Fibroblast of mammary gland (primary cell): ENCODE measurements around the gene XKR7.

ENCODE experiments used
- DNase-seq: peaks from one replicate; pipeline ENCODE4 v3.0.0-alpha.2; 2010; ENCODE audit warnings: low read depth
- H3K4me3 ChIP-seq: 2 replicates; pipeline ENCODE4 v1.5.1; 2011; ENCODE audit warnings: low read depth, mild to moderate bottlenecking, low read length, moderate library complexity; ENCODE audit not compliant: control insufficient read depth
- CTCF ChIP-seq: conservative IDR thresholded peaks from 2 replicates; pipeline ENCODE4 v1.5.1; 2011; ENCODE audit warnings: low read depth, low read length, inconsistent platforms; ENCODE audit not compliant: control insufficient read depth, insufficient read depth

XKR7 gene

GRCh38 chr20:31951530-31952453 lies 16.2 kb upstream of the XKR7 start, which contains the start of gene PDRG1:
Gene PDRG1, minus strand, starts transcription at chr20:31952046. Its CDS starts 85 bp downstream, at chr20:31951961.
- DNase-seq: peak; percentile 91
- peak within 1 kb of the TSS; percentile 86 for H3K4me3 ChIP-seq
- TF ChIP-seq CTCF: peak; percentile 75

GRCh38 chr20:31953556-31954148 lies 14.3 kb upstream of the XKR7 start:
- H3K4me3 ChIP-seq: no peak overlapping the region
- TF ChIP-seq CTCF: no peak
- no peak for DNase-seq

- TF ChIP-seq CTCF: no peak
- no peak for DNase-seq
- H3K4me3 ChIP-seq: no peak overlapping the region
These were observed 13.5 kb upstream of the XKR7 start for GRCh38 chr20:31954500-31954899.

DNA sequence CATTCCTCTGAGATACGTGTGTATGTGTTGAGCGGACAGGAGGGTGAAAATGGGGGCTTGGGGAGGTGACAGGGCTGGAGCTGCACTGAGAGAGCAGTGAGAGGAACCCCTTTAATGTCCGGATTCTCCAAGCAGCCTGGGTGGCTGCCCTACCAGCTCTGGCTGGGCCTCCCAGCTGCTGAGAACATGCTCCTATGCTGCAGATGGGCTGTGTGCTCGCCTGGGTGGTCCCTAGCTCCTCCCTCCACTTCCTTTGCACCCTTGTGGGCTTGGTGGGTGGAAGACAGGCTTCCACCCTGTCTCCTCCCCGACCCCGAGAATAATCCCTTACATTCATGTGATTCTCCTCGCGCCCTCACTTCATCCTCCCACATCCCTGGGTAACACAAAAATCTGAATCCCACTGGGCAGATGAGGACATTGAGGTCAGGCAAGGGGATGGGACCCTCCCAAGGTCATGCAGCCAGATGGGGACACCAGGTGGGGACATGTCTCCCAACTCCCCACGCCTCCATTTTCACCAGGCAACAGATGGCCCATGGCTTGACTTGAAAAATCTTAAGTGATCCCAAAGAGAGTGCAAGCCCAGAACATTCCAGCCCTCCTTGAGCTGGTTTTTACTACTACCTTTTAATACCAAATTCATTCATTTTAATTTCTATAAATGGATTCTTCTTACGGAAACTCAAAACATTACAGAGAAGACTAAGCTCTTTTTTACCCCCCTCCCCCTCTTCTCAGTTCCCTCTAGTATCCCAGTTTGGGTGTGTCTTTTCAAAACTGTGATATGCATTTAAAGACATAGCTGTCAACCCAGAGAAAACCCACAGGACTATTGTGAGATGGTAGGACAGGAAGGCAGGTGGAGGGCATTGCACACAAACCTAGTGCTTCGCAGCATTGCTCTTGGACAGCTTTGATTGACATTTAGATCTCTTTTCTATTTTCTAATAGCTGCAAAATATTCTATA lies 11.1 kb upstream of the XKR7 start:
- no peak for TF ChIP-seq CTCF
- H3K4me3 ChIP-seq: no peak overlapping the region
- no peak for DNase-seq

DNA sequence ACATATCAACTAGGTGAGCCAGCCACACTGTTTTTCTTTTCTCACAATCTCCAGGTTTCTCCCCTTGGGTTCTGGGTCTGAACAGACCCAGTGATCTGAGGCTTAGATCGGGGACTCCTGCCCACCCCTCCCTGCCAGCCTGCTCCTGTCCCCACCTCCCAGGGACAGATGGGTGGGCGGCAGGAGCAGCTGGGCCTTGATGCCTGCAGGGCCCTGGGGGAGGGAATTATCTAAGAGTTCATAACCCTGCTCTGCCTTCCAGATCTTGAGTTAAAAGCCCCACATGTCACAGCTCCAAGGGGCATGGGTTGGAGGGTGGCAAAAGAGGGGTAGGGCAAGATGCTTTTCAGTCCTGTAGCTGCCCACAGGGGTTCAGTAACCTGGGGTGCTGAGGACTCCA lies 5.2 kb upstream of the XKR7 start:
- no peak for DNase-seq
- H3K4me3 ChIP-seq: no peak overlapping the region
- TF ChIP-seq CTCF: no peak

DNA sequence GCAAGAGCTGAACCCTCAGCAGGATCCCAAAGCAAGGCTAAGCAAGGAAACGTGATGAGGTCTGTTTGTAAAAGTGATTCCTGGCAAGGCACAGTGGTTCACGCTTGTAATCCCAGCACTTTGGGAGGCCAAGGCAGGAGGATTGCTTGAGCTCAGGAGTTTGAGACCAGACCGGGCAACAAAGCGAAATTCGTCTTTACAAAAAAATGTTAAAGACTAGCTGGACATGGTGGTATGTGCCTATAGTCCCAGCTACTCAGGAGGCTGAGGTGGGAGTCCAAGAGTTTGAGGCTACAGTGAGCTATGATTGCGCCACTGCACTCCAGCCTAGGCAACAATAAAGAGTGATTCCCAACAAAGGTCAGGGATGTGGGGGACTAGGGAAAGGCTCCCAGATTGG lies 4.1 kb upstream of the XKR7 start:
- TF ChIP-seq CTCF: no peak
- H3K4me3 ChIP-seq: no peak overlapping the region
- no peak for DNase-seq
